ENCODE data around the gene RASAL2.

The RASAL2 gene

DNA sequence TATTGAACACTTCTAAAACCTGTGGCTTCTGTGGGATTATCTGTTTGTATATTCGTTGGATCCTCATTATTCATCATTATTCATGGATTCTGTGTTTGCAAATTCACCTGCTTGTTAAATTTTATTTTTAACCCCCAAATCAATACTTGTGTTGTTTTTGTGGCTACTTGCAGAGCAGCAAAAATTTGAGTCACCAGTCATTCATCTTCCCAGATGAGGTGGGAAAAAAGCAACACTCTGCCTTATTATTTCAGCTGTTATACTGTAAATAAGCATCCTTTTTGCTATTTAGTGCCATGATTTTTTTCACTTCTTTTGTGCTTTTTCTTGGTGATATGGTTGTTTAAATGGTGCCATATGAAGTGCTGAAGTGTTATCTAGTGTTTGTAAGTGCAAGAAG, 56.7 kb downstream of the RASAL2 start:
- Histone ChIP-seq H3K4me1 (ENCODE audit: insufficient read depth, low read length, poor library complexity, severe bottlenecking) (no peaks in the 10 kb centered on the region), H3K27me3 (ENCODE audit: insufficient read depth, low read length, poor library complexity, severe bottlenecking) (no peaks in the 10 kb centered on the region), H3K36me3 (ENCODE audit: insufficient read depth, low read length) (no peaks in the 10 kb centered on the region), H2AFZ (ENCODE audit: low read length) (no peak overlapping the region), H3K9me2 (replicated peaks; ENCODE audit: low read depth, low read length) (no peaks in the 10 kb centered on the region), H3K9me3 (ENCODE audit: insufficient read depth, low read depth, low read length) (no peaks in the 10 kb centered on the region), H3K9ac (ENCODE audit: low read depth, low read length, poor library complexity, severe bottlenecking) (no peak overlapping the region), H3K79me2 (ENCODE audit: insufficient read depth, low read length) (no peaks in the 10 kb centered on the region), H3K4me3 (ENCODE audit: low read length, poor library complexity, severe bottlenecking) (no peak overlapping the region), H3K4me2 (ENCODE audit: low read depth, low read length, poor library complexity, severe bottlenecking) (no peak overlapping the region), H3F3A (ENCODE audit: low read depth) (no peaks in the 10 kb centered on the region), H4K20me1 (ENCODE audit: insufficient read depth, low read length, poor library complexity, severe bottlenecking) (no peaks in the 10 kb centered on the region)
- TF ChIP-seq EZH2phosphoT487 (IDR thresholded peaks at IDR 0.05; ENCODE audit: borderline replicate concordance): no peak
- TF ChIP-seq, protein P1, sequence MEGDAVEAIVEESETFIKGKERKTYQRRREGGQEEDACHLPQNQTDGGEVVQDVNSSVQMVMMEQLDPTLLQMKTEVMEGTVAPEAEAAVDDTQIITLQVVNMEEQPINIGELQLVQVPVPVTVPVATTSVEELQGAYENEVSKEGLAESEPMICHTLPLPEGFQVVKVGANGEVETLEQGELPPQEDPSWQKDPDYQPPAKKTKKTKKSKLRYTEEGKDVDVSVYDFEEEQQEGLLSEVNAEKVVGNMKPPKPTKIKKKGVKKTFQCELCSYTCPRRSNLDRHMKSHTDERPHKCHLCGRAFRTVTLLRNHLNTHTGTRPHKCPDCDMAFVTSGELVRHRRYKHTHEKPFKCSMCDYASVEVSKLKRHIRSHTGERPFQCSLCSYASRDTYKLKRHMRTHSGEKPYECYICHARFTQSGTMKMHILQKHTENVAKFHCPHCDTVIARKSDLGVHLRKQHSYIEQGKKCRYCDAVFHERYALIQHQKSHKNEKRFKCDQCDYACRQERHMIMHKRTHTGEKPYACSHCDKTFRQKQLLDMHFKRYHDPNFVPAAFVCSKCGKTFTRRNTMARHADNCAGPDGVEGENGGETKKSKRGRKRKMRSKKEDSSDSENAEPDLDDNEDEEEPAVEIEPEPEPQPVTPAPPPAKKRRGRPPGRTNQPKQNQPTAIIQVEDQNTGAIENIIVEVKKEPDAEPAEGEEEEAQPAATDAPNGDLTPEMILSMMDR (conservative IDR thresholded peaks at IDR 0.05; ENCODE audit: low read length): no peak

DNA sequence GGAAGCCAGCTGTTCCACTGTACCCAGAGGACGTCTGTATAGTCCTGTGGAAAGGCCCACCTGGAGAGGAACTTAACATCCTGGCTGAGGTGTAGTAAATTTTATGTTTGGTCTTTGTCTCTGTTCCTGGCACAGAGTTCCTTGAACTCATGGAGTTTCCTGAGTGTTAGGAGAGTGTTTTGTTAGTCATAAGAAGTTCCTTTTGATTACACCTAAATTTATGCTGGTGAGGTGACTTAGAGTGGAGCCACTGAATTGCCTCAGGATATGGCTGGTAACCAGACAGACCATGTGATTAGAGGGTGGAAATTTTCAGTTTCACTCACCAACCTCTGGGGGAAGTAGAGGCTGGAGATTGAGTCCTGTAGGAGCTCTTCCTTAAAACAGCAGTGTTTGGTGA, 57.9 kb downstream of the RASAL2 start:
- H4K20me1 ChIP-seq (ENCODE audit: insufficient read depth, low read length, poor library complexity, severe bottlenecking): no peaks in the 10 kb centered on the region
- H3K27me3 ChIP-seq (ENCODE audit: insufficient read depth, low read length, poor library complexity, severe bottlenecking): no peaks in the 10 kb centered on the region
- no peaks in the 10 kb centered on the region for H3F3A ChIP-seq (ENCODE audit: low read depth)
- H3K9ac ChIP-seq (ENCODE audit: low read depth, low read length, poor library complexity, severe bottlenecking): no peak overlapping the region
- no peak overlapping the region for H2AFZ ChIP-seq (ENCODE audit: low read length)
- H3K36me3 ChIP-seq (ENCODE audit: insufficient read depth, low read length): no peaks in the 10 kb centered on the region
- TF ChIP-seq EZH2phosphoT487 (IDR thresholded peaks at IDR 0.05; ENCODE audit: borderline replicate concordance): no peak
- H3K9me2 ChIP-seq (replicated peaks; ENCODE audit: low read depth, low read length): no peaks in the 10 kb centered on the region
- H3K4me2 ChIP-seq (ENCODE audit: low read depth, low read length, poor library complexity, severe bottlenecking): no peak overlapping the region
- H3K4me1 ChIP-seq (ENCODE audit: insufficient read depth, low read length, poor library complexity, severe bottlenecking): no peaks in the 10 kb centered on the region
- no peaks in the 10 kb centered on the region for H3K79me2 ChIP-seq (ENCODE audit: insufficient read depth, low read length)
- H3K4me3 ChIP-seq (ENCODE audit: low read length, poor library complexity, severe bottlenecking): no peak overlapping the region
- H3K9me3 ChIP-seq (ENCODE audit: insufficient read depth, low read depth, low read length): no peaks in the 10 kb centered on the region

DNA sequence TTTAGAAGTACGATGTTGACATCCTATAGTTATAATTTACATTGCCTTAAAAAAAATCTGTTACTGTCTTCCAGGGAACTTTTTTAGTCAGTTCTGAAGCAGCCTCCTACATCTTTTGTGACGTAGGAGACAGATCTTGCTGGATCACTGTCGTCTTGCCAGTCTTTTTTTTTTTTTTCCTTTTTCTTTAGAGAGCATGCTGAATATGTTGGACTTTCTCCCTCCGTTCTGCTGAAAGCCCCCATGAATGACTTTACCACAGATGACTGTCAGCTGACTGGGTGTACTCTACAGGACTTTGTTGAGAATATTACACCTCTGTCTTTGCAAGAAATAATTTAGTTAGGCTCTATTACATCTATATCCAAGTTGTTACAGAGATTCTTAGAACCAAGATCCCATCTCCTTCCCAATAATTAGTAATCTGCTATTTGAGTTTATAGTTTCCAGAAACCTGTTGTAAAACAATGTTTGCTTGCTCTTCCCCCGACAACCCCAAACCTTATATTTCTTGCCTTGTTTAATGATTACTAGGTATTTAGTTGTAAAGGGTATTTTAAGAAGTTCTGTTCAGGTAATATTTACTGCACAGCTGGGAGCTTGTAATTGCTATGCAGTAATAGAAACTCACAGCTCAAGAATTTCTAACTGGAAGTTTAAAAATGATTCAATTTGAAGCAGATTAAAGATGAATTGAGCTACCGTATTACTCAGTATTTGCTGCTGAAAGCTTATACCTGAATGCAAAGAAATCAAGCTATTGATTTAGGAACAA, 61.8 kb downstream of the RASAL2 start:
- Histone ChIP-seq H3F3A (ENCODE audit: low read depth) (no peaks in the 10 kb centered on the region), H3K36me3 (ENCODE audit: insufficient read depth, low read length) (no peaks in the 10 kb centered on the region), H3K4me2 (ENCODE audit: low read depth, low read length, poor library complexity, severe bottlenecking) (no peak overlapping the region), H3K9me2 (replicated peaks; ENCODE audit: low read depth, low read length) (no peaks in the 10 kb centered on the region), H4K20me1 (ENCODE audit: insufficient read depth, low read length, poor library complexity, severe bottlenecking) (no peaks in the 10 kb centered on the region), H3K27me3 (ENCODE audit: insufficient read depth, low read length, poor library complexity, severe bottlenecking) (no peaks in the 10 kb centered on the region), H3K79me2 (ENCODE audit: insufficient read depth, low read length) (no peaks in the 10 kb centered on the region), H2AFZ (ENCODE audit: low read length) (no peak overlapping the region), H3K4me1 (ENCODE audit: insufficient read depth, low read length, poor library complexity, severe bottlenecking) (no peaks in the 10 kb centered on the region), H3K4me3 (ENCODE audit: low read length, poor library complexity, severe bottlenecking) (no peak overlapping the region), H3K9ac (ENCODE audit: low read depth, low read length, poor library complexity, severe bottlenecking) (no peak overlapping the region), H3K9me3 (ENCODE audit: insufficient read depth, low read depth, low read length) (no peaks in the 10 kb centered on the region)
- no peak for TF ChIP-seq EZH2phosphoT487 (IDR thresholded peaks at IDR 0.05; ENCODE audit: borderline replicate concordance)
- TF ChIP-seq, protein P1 (conservative IDR thresholded peaks at IDR 0.05; ENCODE audit: low read length): no peak

All from Loucy (cell line).